GM21515 (cell line): Measurements from ENCODE around the gene GGCT.

Experiments
- ATAC-seq: cut with Tn5 transposase; IDR thresholded peaks from one replicate; pipeline ENCODE4 v1.9.1; 2021; ENCODE audit not compliant: unreplicated experiment

GGCT gene

GRCh38 chr7:30479202-30480120 is 25.2 kb downstream of the GGCT start:
- no peak for ATAC-seq

DNA sequence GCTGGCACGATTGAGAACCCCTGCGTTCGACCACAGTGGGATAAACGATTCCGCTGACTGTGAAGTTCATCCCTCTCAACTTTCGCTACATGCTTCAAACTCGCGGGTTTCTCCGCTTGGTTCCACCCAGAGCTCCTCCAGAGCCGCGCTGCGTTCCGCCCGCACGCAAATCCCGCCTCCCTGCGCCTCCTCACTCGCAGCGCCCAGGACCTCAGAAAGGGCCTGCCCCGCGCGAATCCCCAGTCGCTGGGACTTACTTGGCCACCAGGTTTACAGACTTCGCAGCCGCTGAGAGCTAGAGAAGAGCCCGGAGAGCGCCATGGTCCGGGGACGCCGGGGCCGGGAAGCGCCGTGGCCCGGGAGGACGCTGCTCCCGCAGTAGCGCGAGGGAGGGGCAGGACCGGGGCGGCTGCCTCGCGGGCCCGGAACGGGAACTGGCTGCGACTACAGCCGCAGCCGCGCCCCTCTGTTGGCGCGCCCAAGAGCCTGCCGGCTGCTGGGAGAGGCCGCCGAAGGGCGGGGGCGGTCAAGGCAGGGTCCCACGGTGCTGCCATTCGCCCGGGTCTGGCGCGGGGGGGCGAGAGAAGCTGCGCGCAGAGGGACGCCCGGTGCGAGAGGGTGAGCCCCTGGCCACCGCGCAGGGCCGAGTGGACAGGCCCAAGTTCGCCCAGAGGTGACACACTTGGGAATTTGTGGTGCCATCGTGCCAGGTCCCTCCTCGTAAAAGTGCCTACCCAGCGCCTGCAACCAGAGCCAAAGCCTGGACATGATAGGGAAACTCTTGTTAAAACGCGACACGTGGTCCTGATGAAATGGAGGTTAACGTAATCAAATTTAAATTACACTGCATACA is 26.1 kb downstream of the GGCT start, which contains the start of gene NOD1:
Gene NOD1, minus strand, starts transcription at position 436 of the 853 bp plus-strand sequence. CDS start 21,863 bp downstream, outside the sequence.
- peak; percentile 95 for ATAC-seq

DNA sequence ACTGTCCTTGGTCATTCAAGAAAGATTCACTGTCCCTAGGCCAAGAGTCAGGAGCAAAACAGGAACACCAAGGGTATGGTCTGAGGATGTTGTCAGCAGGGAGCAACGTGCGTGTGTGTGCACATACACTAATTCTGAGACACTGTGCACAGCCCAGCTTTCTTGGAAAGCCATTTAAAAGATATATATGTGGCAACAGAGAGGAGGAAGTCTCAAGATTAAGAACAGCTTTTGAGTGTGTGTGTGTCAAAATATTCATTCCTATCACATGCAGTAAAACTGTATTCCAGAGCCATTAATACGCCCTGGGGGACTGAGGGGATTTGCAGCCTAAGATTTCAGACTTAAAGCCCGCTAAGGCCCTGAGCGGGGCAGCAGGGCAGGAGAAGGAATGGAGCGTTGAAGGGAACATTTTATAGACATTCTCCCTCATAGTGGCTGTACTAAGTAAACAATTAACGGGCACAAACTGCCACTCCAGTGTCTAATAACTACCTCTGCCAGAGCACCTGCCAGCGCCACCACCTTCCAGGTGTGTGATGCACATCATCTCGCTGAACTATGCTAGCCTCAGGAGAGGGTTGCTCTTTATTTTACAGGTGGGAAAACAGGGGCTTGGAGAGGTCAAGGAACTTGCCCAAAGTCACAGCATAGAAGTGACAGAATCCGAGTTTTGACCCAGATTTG is 28.0 kb downstream of the GGCT start:
- ATAC-seq = no peak

DNA sequence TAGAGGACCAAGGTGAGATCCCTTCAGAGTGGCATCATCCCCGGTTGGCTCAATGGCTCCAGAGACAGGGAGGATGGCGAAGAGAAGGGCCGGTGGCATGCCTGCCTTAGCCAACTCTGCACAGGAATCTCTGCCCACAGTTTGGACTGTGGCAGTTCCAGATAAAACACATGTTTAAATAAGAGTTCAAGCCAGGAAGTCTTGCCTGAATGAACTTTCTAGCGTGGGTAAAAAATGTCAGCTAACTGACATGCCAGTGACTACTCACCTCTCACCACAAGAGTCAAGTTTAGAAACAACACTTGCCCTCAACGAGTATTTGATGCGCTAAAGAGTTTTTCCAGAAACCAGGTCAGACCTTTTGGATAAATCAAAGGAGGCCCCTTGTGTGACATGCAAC is 29.0 kb downstream of the GGCT start:
- ATAC-seq = no peak

DNA sequence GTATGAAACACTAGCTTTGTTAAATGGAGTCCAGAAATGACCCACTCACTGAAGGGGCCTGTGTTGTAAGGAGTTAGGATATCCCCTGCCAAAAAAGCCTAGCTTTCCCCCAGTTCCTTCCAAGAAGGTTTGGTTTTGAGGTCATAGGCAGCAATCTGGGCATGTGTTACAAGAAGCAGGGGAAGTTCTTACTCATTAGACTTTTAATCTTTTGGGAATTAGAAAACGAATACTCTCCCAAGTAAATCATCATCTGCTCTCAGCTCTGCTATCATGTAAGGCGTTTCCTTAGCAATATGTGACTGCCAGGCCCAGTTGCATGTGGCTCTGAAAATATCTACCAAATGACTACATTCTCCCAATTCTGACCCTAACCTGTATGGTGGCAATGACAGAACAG is 29.7 kb downstream of the GGCT start:
- ATAC-seq = no peak

GRCh38 chr7:30474485-30474884 is 30.1 kb downstream of the GGCT start:
- no peak for ATAC-seq

GRCh38 chr7:30473903-30474302 is 30.7 kb downstream of the GGCT start:
- no peak for ATAC-seq

DNA sequence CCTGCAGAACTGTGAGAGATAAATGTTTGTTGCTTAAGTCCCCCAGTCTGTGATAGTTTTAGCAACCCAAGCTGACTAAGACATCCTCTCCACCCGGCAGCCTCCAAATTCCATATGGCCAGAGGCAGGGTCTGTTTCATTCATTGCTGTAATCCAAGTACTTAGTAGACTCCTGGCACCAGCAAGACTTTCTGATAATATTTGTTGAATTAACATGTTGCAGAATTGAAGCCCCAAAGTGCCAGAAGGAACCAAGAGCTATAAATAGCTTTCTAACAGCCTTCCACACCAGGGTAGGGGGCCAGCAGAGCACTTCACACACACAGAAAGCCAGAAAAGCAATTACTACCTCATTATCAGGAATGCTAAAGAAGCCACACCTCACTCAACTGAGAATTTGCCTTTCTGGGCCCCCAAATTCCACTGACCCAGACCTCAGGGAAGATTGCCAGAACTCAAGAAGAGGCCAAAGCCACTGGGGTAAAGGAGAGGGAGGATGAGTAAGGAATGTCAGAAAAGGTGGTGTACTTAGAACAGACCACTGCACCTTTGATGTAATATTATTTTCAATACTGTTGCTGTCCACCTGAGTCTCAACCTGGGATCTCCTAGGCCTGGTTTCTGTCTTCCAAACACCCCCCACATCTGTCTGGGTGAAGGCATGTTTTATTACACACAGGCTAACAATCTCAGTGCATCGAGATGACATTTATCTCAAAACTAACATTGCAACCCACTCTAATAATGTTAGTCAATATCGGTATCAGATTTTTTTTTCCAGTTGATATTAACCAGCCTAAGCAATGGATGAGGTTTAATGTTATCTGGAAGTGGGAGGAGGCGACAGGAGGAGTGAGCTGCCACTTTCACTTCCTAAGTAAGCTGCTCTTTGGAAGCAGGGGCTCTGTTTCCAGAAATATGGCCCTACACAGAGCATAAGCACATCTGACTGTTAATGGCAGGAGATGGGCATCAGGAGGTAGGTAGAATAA is 31.5 kb downstream of the GGCT start:
- no peak for ATAC-seq

- no peak for ATAC-seq
Measured at GRCh38 chr7:30472081-30472783, 32.4 kb downstream of the GGCT start.

DNA sequence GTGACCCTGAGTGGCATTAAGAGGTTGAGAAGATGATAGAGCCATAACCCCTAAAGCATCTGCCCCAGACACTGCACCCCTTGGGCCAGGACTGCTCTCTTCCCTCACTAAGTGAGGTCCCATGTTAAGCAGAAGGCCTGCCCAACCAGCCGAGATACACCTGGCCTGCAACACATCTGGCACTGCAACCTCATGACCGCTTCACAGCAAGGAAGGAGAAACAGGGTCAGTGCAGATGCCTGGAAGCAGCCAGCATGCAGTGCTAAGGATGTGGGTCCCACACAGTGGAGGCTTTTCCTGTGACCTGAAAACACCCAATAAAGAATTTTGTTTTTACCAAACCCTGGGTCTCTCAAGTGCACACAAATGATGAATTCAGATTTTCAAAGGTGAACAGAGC is 33.4 kb downstream of the GGCT start:
- ATAC-seq = no peak

GRCh38 chr7:30470771-30471170 is 33.9 kb downstream of the GGCT start:
- ATAC-seq = no peak

DNA sequence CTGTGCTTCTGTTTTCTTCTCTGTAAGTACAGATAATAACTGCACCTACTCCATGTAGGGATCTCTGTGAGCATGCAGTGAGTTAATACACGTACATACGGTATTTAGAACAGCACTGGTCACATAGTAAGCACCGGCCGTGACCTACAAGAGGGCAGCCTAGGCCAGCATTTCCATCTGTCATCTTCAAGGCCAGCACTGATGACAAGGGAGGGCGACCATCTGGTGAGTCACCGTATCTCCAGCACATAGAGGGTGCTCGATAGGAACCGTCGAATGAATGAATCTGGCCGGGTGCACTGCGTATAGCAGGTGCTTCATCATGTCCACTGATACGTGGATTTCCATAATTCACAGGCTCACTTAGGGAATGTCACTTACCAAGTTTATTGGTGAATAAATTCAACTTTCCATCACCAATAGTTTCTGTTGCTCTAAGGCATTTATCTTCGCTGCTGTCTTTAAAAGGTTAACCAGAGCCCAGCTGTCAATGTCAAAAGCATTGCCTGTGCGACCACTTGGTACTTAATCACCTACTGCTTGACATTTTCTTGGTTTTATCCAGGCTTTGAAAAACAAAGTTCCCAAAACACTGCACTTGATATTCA is 34.4 kb downstream of the GGCT start:
- ATAC-seq = no peak

- no peak for ATAC-seq
Measured at GRCh38 chr7:30469303-30469702, 35.3 kb downstream of the GGCT start.

GRCh38 chr7:30468791-30469190 is 35.8 kb downstream of the GGCT start:
- ATAC-seq = no peak

DNA sequence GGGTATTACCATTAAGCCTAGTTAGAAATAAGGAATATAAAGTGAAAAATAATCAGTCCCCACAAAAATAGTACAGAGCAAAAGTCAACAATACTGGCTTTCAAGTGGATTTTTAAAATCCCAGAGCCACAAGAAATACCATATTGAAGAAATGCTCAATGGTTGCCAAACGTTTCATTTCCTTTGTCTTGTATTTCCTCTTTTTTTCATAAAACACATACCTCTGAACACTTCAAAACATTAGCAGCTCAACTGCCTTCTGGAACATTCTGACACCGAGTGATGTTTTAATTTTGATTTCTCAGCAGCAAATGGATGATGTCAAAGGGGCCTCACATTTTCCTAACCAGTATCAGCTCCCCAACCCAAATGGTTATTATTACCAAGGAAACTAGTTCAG is 36.6 kb downstream of the GGCT start:
- ATAC-seq = no peak

DNA sequence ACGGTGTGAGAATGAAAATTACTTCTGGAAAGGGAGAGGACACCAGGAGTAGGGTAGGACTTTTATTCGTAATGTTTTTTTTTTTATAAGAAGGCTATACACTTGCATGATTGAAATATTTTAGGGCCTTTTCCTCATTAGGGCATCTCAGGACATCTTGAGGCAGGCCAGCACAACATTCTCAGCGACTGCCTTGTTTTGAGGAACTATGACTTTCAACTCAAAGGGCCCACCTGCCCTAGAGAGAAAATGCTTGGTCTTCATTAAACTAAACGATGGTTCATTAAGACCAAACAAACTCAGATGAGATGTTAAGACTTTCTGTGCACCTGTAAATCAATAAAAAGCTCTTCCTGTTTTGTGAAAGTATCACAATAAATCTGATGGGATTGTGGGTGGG is 37.4 kb downstream of the GGCT start:
- no peak for ATAC-seq

DNA sequence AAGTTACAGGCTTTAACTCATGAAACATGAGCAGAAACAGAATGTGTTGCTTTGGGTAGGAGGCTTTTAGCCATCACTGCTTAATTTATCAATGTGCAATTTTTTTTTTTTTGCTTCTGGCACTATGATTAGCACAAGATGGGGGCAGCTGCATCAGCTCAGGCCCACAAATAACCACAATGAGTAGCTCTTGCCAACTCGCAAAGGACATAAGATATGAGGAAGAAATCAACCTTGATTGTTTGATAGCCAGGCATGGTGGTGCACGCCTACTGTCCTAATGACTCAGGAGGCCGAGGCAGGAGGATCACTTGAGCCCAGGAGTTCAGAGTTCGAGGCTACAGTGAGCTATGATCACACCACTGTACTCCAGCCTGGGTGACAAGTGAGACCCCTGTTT is 38.4 kb downstream of the GGCT start:
- ATAC-seq = no peak

GRCh38 chr7:30465811-30466180 is 38.8 kb downstream of the GGCT start:
- no peak for ATAC-seq
